GM18507 (cell line): ENCODE data around the gene RASL10B.
"Not testable (repeated sequence)": the region's sequence is repeated elsewhere in the genome, so short reads cannot be mapped to it uniquely, and the experiment has no call there.

Experiments
- DNase-seq: peaks from one replicate; pipeline ENCODE4 v3.0.0; 2011; ENCODE audit warnings: low read depth; ENCODE audit not compliant: insufficient read length; ENCODE audit errors: extremely low spot score
- FAIRE-seq: peaks from 2 replicates; lab custom pipeline; 2011; peaks lifted over from hg19 to GRCh38; lab: Jason Lieb, UNC

Gene RASL10B, protein sequence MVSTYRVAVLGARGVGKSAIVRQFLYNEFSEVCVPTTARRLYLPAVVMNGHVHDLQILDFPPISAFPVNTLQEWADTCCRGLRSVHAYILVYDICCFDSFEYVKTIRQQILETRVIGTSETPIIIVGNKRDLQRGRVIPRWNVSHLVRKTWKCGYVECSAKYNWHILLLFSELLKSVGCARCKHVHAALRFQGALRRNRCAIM

DNA sequence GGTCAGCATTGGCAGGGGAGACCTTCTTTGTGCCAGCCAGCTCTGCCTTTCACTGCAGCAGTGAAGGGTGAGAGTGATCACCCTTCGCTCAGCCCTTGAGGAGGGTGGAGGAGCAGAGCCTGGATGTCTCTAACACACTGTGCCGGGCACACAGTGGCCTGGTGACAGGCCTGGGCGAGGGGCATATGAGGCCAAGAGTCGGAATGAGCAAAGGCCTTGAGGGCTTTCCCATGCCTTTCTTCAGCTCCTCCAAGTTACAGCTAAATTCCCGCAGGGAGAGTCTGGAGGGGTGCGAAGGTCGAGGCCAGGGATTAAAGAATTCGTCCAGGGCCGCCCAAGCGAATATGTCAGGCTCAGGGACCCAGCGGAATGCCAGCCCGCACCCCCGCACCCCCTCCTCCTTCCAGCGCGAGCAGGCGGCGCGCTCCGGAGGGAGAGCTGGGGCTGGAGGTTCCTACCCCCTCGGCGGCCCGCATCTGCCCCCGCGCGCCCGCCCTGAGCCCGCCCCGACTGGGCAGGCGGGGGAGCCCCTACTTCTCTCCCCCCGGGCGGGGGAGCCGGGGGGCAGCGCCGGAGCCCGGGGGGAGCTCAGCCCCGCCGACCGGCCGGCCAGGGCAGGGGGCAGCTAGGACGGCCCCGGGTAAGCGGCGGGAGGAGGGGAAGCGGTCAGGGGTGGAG, at the start of gene RASL10B:
Gene RASL10B, plus strand, starts transcription at position 401 of the 678 bp plus-strand sequence. CDS start 3,546 bp downstream, outside the sequence.
- FAIRE-seq = no peak
- no peak for DNase-seq

GRCh38 chr17:35683591-35683990, 47.8 kb upstream of the RASL10B start:
- DNase-seq = no peak
- FAIRE-seq = no peak

DNA sequence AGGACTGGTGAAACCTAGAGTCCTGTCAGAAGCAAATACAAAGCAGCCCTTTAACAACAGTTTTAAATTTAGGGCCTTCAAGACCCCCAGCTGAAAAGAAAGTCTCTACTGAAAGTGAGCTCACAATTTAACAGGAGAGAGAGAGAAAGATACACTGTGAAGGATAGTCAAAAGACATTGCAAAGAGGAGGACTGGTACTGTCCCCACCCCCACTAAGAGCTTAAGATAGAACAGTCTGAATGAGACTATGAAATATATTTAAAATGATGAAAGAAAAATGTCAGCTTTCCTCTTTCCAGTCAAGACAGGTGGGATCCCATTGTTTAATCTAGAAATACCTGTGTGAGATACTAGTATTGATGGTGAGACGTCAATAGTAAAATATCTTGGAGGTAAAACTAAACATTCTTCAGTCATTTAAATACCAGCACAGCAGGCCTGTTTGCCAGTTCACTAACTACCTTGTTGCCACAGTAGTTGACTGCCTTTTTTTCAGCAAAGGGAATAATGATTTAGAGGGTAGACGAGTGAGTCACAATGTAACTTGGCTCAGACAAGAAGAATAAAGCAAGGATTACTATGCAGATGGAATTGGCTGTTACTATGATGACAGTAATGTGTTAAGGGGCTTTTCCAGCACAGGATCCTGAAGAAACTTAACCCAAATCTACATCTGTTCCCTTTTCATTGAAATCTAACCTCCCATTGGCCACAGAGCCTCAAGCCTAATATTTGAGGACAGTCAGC, 47.2 kb upstream of the RASL10B start:
- FAIRE-seq = no peak
- no peak for DNase-seq

GRCh38 chr17:35692512-35693210, 38.8 kb upstream of the RASL10B start:
- no peak for DNase-seq
- FAIRE-seq = no peak

GRCh38 chr17:35693662-35694061, 37.8 kb upstream of the RASL10B start:
- DNase-seq (no peak), FAIRE-seq (no peak)

DNA sequence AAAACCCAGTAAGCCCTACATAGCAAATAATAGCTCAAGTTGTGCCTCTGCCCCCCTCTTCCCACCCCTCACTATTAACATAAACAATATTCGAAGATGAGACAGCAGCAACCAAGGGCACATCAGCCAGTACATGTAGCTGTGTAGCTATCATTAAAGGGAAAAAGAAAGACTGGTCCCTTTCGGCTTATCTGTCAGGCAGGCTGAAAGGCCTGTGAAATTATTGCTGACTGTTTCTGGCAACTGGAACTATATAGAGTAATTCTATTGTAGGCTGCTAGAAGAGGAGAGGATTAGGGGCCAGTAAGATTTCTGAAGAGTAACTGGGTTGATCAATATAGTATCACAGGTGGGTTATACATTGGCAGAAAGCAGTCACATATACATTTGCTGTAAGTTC, 36.5 kb upstream of the RASL10B start:
- FAIRE-seq (no peak), DNase-seq (no peak)

GRCh38 chr17:35695613-35696012, 35.8 kb upstream of the RASL10B start:
- no peak for FAIRE-seq
- DNase-seq = no peak

- FAIRE-seq (no peak), DNase-seq (no peak)
Observed at GRCh38 chr17:35698800-35699199, 32.6 kb upstream of the RASL10B start.

DNA sequence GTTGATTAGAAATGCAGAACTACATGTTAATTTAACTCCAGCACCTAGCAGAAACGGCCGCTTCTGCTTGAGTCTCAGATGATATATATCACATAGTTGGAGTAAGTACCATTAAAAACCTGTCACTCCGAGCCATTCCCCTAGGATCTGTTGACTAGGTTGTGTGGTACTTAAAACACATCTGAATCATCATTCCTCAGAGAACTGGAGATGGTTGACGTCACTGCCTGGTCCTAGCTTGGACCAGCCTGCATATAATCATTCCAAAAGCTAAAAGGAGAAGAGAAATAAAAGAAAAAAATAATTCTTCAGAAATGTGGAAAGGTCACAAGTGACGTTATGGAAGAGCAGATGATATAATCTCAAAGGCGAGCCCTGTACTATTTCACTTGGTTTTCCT, 31.3 kb upstream of the RASL10B start:
- DNase-seq (no peak), FAIRE-seq (no peak)

GRCh38 chr17:35701491-35701890, 29.9 kb upstream of the RASL10B start:
- FAIRE-seq (no peak), DNase-seq (no peak)

DNA sequence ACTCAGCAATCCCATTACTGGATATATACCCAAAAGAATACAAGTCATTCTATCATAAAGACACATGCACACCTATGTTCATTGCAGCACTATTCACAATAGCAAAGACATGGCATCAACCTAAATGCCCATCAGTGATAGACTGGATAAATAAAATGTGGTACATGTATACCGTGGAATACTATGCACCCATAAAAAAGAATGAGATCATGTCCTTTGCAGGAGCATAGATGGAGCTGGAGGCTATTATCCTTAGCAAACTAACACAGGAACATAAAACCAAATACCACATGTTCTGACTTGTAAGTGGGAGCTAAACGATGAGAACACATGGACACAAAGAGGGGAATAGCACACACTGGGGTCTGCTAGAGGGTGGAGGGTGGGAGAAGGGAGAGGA, 28.1 kb upstream of the RASL10B start:
- not testable (repeated sequence) for FAIRE-seq, DNase-seq

- DNase-seq (no peak), FAIRE-seq (no peak)
Observed at GRCh38 chr17:35705230-35705629, 26.2 kb upstream of the RASL10B start.

- DNase-seq (no peak), FAIRE-seq (no peak)
Observed at GRCh38 chr17:35705705-35706104, 25.7 kb upstream of the RASL10B start.

DNA sequence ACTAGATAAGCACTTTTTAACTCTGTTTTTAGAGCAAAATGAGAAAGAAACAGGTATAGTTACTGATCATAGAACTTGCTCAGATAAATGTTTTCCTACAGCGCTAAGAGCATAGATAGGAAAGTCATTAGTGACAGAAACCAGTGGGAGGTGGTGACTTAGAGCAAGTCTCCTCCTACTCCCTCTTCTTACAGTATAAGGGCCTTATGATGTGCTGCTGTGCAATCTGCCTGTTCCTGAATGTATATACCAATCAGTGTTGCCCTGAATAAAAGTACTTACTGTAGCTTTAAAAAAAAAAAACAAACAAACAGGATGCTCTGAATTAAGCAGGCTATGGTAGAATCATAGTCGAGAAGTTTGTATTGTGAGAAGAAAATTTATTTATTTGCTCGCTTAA, 23.3 kb upstream of the RASL10B start:
- no peak for FAIRE-seq
- no peak for DNase-seq

DNA sequence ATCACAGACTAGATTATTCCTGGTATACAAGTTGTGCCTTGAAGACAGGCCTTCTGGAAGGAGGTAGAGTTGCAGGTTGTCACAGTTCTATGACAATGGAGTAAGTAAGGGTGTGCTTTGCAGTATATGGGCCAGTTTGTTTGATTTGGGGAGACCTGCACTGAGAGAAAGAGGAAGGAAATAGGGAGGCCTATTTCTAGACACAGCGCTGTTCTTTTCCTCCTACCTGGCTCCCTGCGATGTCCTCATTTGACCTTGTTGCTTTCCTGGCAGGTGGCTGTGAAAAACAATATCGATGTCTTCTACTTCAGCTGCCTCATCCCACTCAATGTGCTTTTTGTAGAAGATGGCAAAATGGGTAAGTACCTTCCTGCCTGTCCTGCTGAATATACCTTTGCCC, 22.5 kb upstream of the RASL10B start:
- FAIRE-seq = no peak

DNA sequence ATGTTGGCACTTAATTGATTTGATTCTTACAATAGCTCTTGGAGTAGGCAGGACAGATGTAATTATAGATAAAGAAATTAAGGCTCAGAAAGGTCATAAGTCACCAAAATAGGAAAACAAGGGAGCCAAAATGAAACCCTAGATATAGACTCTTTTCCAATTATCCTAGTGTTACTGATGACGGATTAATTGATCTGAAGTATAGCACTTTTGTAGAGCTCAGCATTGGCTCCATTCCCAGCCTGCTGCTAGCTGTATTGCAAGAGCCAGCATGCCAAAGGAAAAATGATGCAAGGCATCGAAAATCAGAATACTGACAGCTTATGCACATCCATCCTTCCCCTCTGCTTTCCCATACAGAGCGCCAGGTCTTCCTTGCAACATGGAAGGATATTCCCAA, 21.6 kb upstream of the RASL10B start:
- FAIRE-seq = no peak
- no peak for DNase-seq

More for the DNA sequence above, 22.5 kb upstream of the RASL10B start:
- no peak for DNase-seq

GRCh38 chr17:35710950-35711349, 20.5 kb upstream of the RASL10B start:
- FAIRE-seq = no peak
- DNase-seq = no peak

DNA sequence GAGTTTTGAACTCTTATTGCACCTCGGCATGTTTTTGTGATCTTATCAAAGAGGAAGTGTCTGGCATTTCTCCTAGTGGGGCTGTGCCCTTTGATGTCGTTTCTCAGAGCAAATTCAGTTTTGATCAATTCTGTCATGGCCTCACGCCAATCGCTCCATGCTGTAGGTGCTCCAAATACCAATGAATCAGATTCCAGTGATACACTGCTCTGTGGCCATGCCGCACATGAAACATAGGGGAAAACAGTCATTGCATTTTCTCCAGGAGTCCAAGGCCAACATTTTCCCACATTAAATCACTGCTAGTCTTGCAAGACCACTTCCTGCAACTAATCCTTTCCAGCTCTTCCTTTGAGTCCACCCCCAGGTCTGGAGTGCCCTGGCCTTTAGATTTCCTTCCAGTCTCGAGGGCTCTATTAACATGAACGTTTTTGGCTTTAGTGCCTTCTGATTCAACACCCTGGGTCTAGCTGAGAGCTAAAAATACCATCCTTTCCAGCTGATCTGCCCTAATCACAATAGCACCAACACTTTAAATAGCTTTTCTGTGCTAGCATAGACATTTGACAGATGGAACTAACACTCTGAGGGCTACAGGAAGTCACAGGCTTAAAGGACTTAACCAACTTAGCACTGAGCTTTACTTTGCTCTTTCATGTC, 18.2 kb upstream of the RASL10B start:
- FAIRE-seq (no peak), DNase-seq (no peak)

GRCh38 chr17:35714988-35715387, 16.5 kb upstream of the RASL10B start:
- DNase-seq = no peak
- FAIRE-seq = no peak

- FAIRE-seq (no peak), DNase-seq (no peak)
Observed at GRCh38 chr17:35715416-35715815, 16.0 kb upstream of the RASL10B start.
